H1 (cell line): ENCODE data around the gene PPP3CB. TPM values are rescaled to one million over a fixed set of nuclear protein-coding genes. Genes with fewer than 3 reads are reported as not detected.

Experiments
- CTCF ChIA-PET: fragments of 300-600 bp; sonication (Branson Sonifier 250); formaldehyde crosslinking; loops from one replicate; lab custom pipeline; 2021; ENCODE audit not compliant: partially characterized antibody; lab: Charles Lee
- POLR2A ChIA-PET: fragments of 300-600 bp; sonication (Branson Sonifier 250); formaldehyde crosslinking; loops from one replicate; lab custom pipeline; 2021; ENCODE audit warnings: inconsistent platforms; ENCODE audit not compliant: partially characterized antibody; lab: Charles Lee
- DNase-seq, 2 experiments: peaks; one replicate each; pipeline versions ENCODE4 v3.0.0 to v3.0.0-alpha.2; 2010 to 2022; ENCODE audit warnings: low spot score in 2 of 2, low read depth in 1 of 2, mixed read lengths in 1 of 2
- FAIRE-seq: peaks from 2 replicates; lab custom pipeline; 2011; peaks lifted over from hg19 to GRCh38; lab: Jason Lieb, UNC
- H2AFZ ChIP-seq: 2 replicates; pipeline ENCODE4 v1.8.1; 2012; ENCODE audit warnings: low read length, inconsistent platforms
- H2AK5ac ChIP-seq: 2 replicates; pipeline ENCODE4 v1.6.1; 2013; ENCODE audit warnings: low read depth, low read length
- H2BK120ac ChIP-seq: replicated peaks from 2 replicates; pipeline ENCODE3; 2013; ENCODE audit warnings: low read depth, low read length, inconsistent platforms
- H2BK12ac ChIP-seq: 2 replicates; pipeline ENCODE4 v1.6.1; 2013; ENCODE audit warnings: low read depth, low read length
- H2BK15ac ChIP-seq: 2 replicates; pipeline ENCODE4 v1.6.1; 2013; ENCODE audit warnings: low read length
- H2BK20ac ChIP-seq: 2 replicates; pipeline ENCODE4 v1.6.1; 2013; ENCODE audit warnings: low read length
- H2BK5ac ChIP-seq: 2 replicates; pipeline ENCODE4 v1.6.1; 2013; ENCODE audit warnings: low read depth, low read length
- H3K14ac ChIP-seq: 2 replicates; pipeline ENCODE4 v1.6.1; 2013; ENCODE audit warnings: inconsistent platforms; ENCODE audit not compliant: insufficient read length
- H3K18ac ChIP-seq: 2 replicates; pipeline ENCODE4 v1.6.1; 2013; ENCODE audit warnings: low read length; ENCODE audit errors: extremely low read depth
- H3K23ac ChIP-seq: 2 replicates; pipeline ENCODE4 v1.6.1; 2013; ENCODE audit warnings: inconsistent platforms; ENCODE audit not compliant: insufficient read length
- H3K23me2 ChIP-seq: 2 replicates; pipeline ENCODE4 v1.6.1; 2013; ENCODE audit warnings: low read depth, low read length
- H3K27ac ChIP-seq: 2 replicates; pipeline ENCODE4 v1.6.1; 2011; ENCODE audit warnings: low read depth, low read length, inconsistent platforms
- H3K27me3 ChIP-seq, 4 experiments: replicated peaks in 1 of 4; 1 replicate in 1 of 4; 2 replicates in 3 of 4; pipeline versions ENCODE4 v1.6.1 to v1.8.1; 2011 to 2013; ENCODE audit warnings: low read length in 3 of 4, mild to moderate bottlenecking in 3 of 4, inconsistent platforms in 2 of 4, mixed read lengths in 2 of 4, moderate library complexity in 1 of 4; ENCODE audit not compliant: control insufficient read depth in 3 of 4, insufficient read depth in 3 of 4; ENCODE audit errors: extremely low read depth in 1 of 4
- H3K36me3 ChIP-seq, 4 experiments: 2 replicates each; pipeline versions ENCODE4 v1.6.1 to v1.8.1; 2011 to 2013; ENCODE audit warnings: mild to moderate bottlenecking in 4 of 4, low read length in 3 of 4, moderate library complexity in 2 of 4, control low read depth in 1 of 4, inconsistent platforms in 1 of 4; ENCODE audit not compliant: insufficient read depth in 4 of 4, control insufficient read depth in 2 of 4
- H3K4ac ChIP-seq: replicated peaks from 2 replicates; pipeline ENCODE3; 2013; ENCODE audit warnings: low read length, low read depth, mixed read lengths, inconsistent platforms; ENCODE audit not compliant: insufficient read length
- H3K4me1 ChIP-seq, 4 experiments: replicated peaks in 1 of 4; 1 replicate in 1 of 4; 2 replicates in 3 of 4; pipeline versions ENCODE4 v1.6.1 to v1.8.1; 2011 to 2013; ENCODE audit warnings: low read length in 3 of 4, inconsistent platforms in 2 of 4, mixed read lengths in 1 of 4; ENCODE audit not compliant: insufficient read depth in 4 of 4, control insufficient read depth in 3 of 4
- H3K4me2 ChIP-seq, 2 experiments: 2 replicates each; pipeline versions ENCODE4 v1.6.1 to v1.8.1; 2011 to 2013; ENCODE audit warnings: low read depth in 2 of 2, low read length in 2 of 2, control low read depth in 1 of 2, inconsistent platforms in 1 of 2, mild to moderate bottlenecking in 1 of 2; ENCODE audit not compliant: insufficient read depth in 1 of 2
- H3K4me3 ChIP-seq, 4 experiments: fragments of 200-600, 300-600 bp in 1 of 4; sonication (generic), shearing (Covaris generic), sonication (Bioruptor Twin) in 1 of 4; 2 replicates each; pipeline versions ENCODE4 v1.5.1 to v1.8.1; 2011 to 2016; ENCODE audit warnings: low read length in 4 of 4, low read depth in 3 of 4, control low read depth in 2 of 4, inconsistent platforms in 2 of 4, mild to moderate bottlenecking in 2 of 4, mixed read lengths in 1 of 4, moderate library complexity in 1 of 4; ENCODE audit not compliant: insufficient read depth in 2 of 4; ENCODE audit errors: extremely low read depth in 1 of 4
- H3K56ac ChIP-seq: replicated peaks from 2 replicates; pipeline ENCODE3; 2013; ENCODE audit warnings: low read depth, mild to moderate bottlenecking, mixed read lengths, low read length, inconsistent platforms; ENCODE audit not compliant: insufficient read length
- H3K79me1 ChIP-seq: 2 replicates; pipeline ENCODE4 v1.6.1; 2013; ENCODE audit warnings: low read depth, low read length, control low read depth
- H3K79me2 ChIP-seq, 2 experiments: 2 replicates each; pipeline versions ENCODE4 v1.6.1 to v1.8.1; 2012 to 2013; ENCODE audit warnings: low read length in 2 of 2, mild to moderate bottlenecking in 2 of 2, inconsistent platforms in 1 of 2; ENCODE audit not compliant: insufficient read depth in 2 of 2, control insufficient read depth in 1 of 2
- H3K9ac ChIP-seq, 4 experiments: replicated peaks in 1 of 4; 1 replicate in 1 of 4; 2 replicates in 3 of 4; pipeline versions ENCODE4 v1.6.1 to v1.8.1; 2011 to 2013; ENCODE audit warnings: low read depth in 3 of 4, low read length in 3 of 4, control low read depth in 2 of 4, mild to moderate bottlenecking in 2 of 4, moderate library complexity in 2 of 4, inconsistent platforms in 1 of 4; ENCODE audit errors: extremely low read depth in 1 of 4
- H3K9me3 ChIP-seq, 2 experiments: 2 replicates each; pipeline versions ENCODE4 v1.6.1 to v1.8.1; 2012 to 2013; ENCODE audit warnings: mild to moderate bottlenecking in 2 of 2, moderate library complexity in 2 of 2, control low read depth in 1 of 2, inconsistent platforms in 1 of 2, low read depth in 1 of 2, low read length in 1 of 2, mixed read lengths in 1 of 2; ENCODE audit not compliant: insufficient read depth in 2 of 2
- H4K20me1 ChIP-seq, 2 experiments: replicated peaks in 1 of 2; 2 replicates each; pipeline versions ENCODE3 to v1.8.1; 2011 to 2013; ENCODE audit warnings: inconsistent platforms in 2 of 2, low read length in 2 of 2, mild to moderate bottlenecking in 1 of 2; ENCODE audit not compliant: insufficient read depth in 2 of 2, control insufficient read depth in 1 of 2
- H4K5ac ChIP-seq: 2 replicates; pipeline ENCODE4 v1.6.1; 2013; ENCODE audit warnings: low read length, low read depth, mixed read lengths, inconsistent platforms; ENCODE audit not compliant: insufficient read length
- H4K8ac ChIP-seq: 2 replicates; pipeline ENCODE4 v1.8.0; 2013; ENCODE audit warnings: mild to moderate bottlenecking, moderate library complexity, low read length, inconsistent platforms; ENCODE audit not compliant: insufficient read depth; ENCODE audit errors: extremely low read depth
- H4K91ac ChIP-seq: replicated peaks from 2 replicates; pipeline ENCODE3; 2013; ENCODE audit warnings: low read length, mixed read lengths, inconsistent platforms; ENCODE audit not compliant: insufficient read length
- GTF2F1 ChIP-seq: IDR thresholded peaks from 2 replicates; pipeline ENCODE4 v1.6.1; 2012; ENCODE audit warnings: low read depth, low read length, improper control_type of control experiment, borderline replicate concordance
- POLR2AphosphoS5 ChIP-seq: IDR thresholded peaks from 2 replicates; pipeline ENCODE4 v1.6.1; 2011; ENCODE audit warnings: low read depth, low read length
- SRF ChIP-seq: IDR thresholded peaks from 2 replicates; pipeline ENCODE4 v1.6.1; 2011; ENCODE audit warnings: mild to moderate bottlenecking, low read depth, low read length, moderate library complexity
- WGBS, 2 experiments: shearing (Covaris generic) in 1 of 2; methylation state at CpG; one replicate each; pipeline versions ENCODE4 v1.1.6 to v1.1.7; 2013 to 2015; ENCODE audit warnings: low lambda C conversion rate in 2 of 2, mixed read lengths in 2 of 2, inconsistent platforms in 1 of 2, low coverage in 1 of 2, missing lambda C conversion rate in 1 of 2; ENCODE audit not compliant: insufficient replicate concordance in 2 of 2, insufficient coverage in 1 of 2, insufficient read length in 1 of 2; ENCODE audit errors: extremely low coverage in 1 of 2, missing lambda C conversion rate in 1 of 2; 5-methylcytosine and 5-hydroxymethylcytosine counted together
- polyA plus RNA-seq, 7 experiments: library from polyadenylated mRNA; depleted of rRNA in 3 of 7; stranded (reverse) in 5 of 7; unstranded in 2 of 7; fragments of >200 nt in 5 of 7; fragments of 200-250 nt in 2 of 7; gene quantifications; 1 replicate in 5 of 7; 2 replicates in 1 of 7; 4 replicates in 1 of 7; pipeline versions ENCODE4 v1.2.1 to v1.2.3, GENCODE V29; 2011 to 2013; ENCODE audit warnings: missing spikeins in 2 of 7, mixed read lengths in 2 of 7
- total RNA-seq: library from RNA; stranded (reverse); fragmentation: NEBNext Ultra II Directional; extraction: Animal tissue kit (Norgen Biotek cat#: 25700); gene quantifications from 2 replicates; pipeline ENCODE4 v1.2.1, GENCODE V29; 2021

Gene PPP3CB
- total and polyA plus RNA-seq, 2 of the 8 experiments (the other 6 are each of a cell fraction or from before 2014, with no cell fraction given) = 10.5 to 36.3 TPM

- no peaks in the 10 kb centered on the region for H3K27me3 ChIP-seq
- no peak overlapping the region for H3K56ac ChIP-seq
- no peak overlapping the region for H4K8ac ChIP-seq
- no peak overlapping the region for H3K27ac ChIP-seq
- H2BK120ac ChIP-seq = no peak overlapping the region
- H3K9ac ChIP-seq = no peak overlapping the region
- H3K79me1 ChIP-seq = no peaks in the 10 kb centered on the region
- H3K4ac ChIP-seq = no peak overlapping the region
- H3K79me2 ChIP-seq = no peaks in the 10 kb centered on the region
- no peaks in the 10 kb centered on the region for H3K23me2 ChIP-seq
- no peak overlapping the region for H2BK5ac ChIP-seq
- no peaks in the 10 kb centered on the region for H3K4me1 ChIP-seq
- H2AFZ ChIP-seq = no peak overlapping the region
- H2BK20ac ChIP-seq = no peak overlapping the region
- H3K14ac ChIP-seq = no peak overlapping the region
- no peaks in the 10 kb centered on the region for H4K20me1 ChIP-seq
- no peak overlapping the region for H4K5ac ChIP-seq
- DNase-seq = no peak
- CTCF ChIA-PET = no interaction called here
- H3K4me2 ChIP-seq = no peak overlapping the region
- no peak overlapping the region for H3K23ac ChIP-seq
- no peak overlapping the region for H2AK5ac ChIP-seq
- no peak overlapping the region for H2BK15ac ChIP-seq
- H2BK12ac ChIP-seq = no peak overlapping the region
- TF ChIP-seq POLR2AphosphoS5 (no peak), GTF2F1 (no peak), SRF (no peak)
- TF ChIP-seq, all 59 proteins: peak for 0
- no peak overlapping the region for H4K91ac ChIP-seq
- H3K18ac ChIP-seq = no peak overlapping the region
- whole genome bisulfite sequencing, 2 experiments = 87% methylated on average over 4 of the region's 4 CpGs; no CpG with 5 or more reads in 1 of the 2 experiments
- POLR2A ChIA-PET = interaction anchor here (0.7 to 1.5 kb wide), 5 partner anchors 11 to 47 kb away, joined by 3 to 4 read pairs (median 3); partner anchors contain the start of gene ANXA7
- H3K36me3 ChIP-seq = peaks cover 0 to 9% (median 3%) of the 10 kb centered on the region in 4 experiments; a peak in 4 of 8 replicates
- no peaks in the 10 kb centered on the region for H3K9me3 ChIP-seq
- H3K4me3 ChIP-seq = no peak overlapping the region
- no peak for FAIRE-seq
Observed at GRCh38 chr10:73460897-73461296, 34.9 kb downstream of the PPP3CB start.
